Activated naive CD4-positive, alpha-beta T cell treated with anti-CD3 and anti-CD28 coated beads, Interleukin-2, amount 10 ng/mL, durations not matched to agents 7 days and 5 days (primary cell): ENCODE results near the gene SLC37A1.

Experiments
- CTCF ChIA-PET: fragments of 350-600 bp; sonication (Branson Sonifier 250); formaldehyde crosslinking; loops from one replicate; lab custom pipeline; 2021; ENCODE audit warnings: antibody characterized with exemption; lab: Charles Lee
- DNase-seq: peaks from one replicate; pipeline ENCODE4 v3.0.0-alpha.2; 2020
- H3K27ac Mint-ChIP-seq: one replicate; pipeline ENCODE4 v1.8.0; 2021; ENCODE audit warnings: mild to moderate bottlenecking, moderate library complexity, mixed read lengths
- H3K27me3 Mint-ChIP-seq: one replicate; pipeline ENCODE4 v1.8.0; 2021; ENCODE audit warnings: mild to moderate bottlenecking, mixed read lengths
- H3K36me3 Mint-ChIP-seq: one replicate; pipeline ENCODE4 v1.8.0; 2021; ENCODE audit warnings: mixed read lengths
- H3K4me1 Mint-ChIP-seq: one replicate; pipeline ENCODE4 v1.8.0; 2021; ENCODE audit warnings: mixed read lengths
- H3K4me3 Mint-ChIP-seq: one replicate; pipeline ENCODE4 v1.8.0; 2021; ENCODE audit warnings: mild to moderate bottlenecking, moderate library complexity, mixed read lengths
- H3K9me3 Mint-ChIP-seq: one replicate; pipeline ENCODE4 v1.8.0; 2021; ENCODE audit warnings: mixed read lengths

SLC37A1 gene

DNA sequence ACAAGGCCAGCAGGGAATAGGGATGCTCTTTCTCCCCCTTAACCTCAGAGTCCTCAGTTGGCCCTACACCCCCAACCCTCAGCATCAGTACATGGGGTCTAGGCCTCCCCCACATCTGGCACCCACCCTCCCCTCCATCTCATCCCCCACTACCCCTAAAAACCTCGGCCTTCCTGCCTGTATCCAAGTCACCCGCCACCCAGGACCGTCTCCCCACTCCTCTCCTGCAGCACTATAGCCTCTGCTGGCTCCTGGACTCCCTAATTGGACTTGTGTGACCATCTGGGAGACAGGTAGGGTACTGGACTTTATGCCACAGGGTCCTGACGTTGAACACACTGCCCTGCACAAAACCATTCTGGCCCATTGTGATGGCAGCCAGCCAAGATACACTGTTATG is 23.7 kb upstream of the SLC37A1 start:
- Mint-ChIP-seq H3K4me3 (no peak overlapping the region), H3K27me3 (peaks cover 75% of the 10 kb centered on the region)

DNA sequence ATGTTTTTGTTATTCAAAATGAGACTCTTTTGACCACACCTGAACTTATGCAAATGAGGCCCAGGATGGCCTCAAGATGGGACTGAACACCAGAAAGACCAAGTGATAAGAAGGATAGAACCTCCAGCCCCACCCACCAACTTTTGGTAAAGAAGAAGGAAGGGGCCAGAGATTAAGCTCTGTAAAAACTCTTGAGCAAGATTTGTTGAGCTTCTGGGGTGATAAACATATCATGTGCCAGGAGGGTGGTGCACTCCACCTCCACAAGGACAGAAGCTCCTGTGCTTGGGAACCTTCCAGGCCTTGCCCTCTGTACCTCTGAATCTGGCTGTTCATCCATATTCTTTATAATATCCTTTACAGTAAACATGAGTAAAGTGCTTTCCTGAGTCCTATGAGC is 22.9 kb upstream of the SLC37A1 start:
- DNase-seq: no peak
- H3K4me3 Mint-ChIP-seq: no peak overlapping the region
- CTCF ChIA-PET: interaction anchor here (0.9 to 1.5 kb wide), 2 partner anchors 17 to 181 kb away, joined by 3 to 4 read pairs; no protein-coding TSS in a partner anchor
- H3K36me3 Mint-ChIP-seq: no peaks in the 10 kb centered on the region
- peaks cover 76% of the 10 kb centered on the region for H3K27me3 Mint-ChIP-seq
- H3K27ac Mint-ChIP-seq: no peak overlapping the region
- peaks cover 17% of the 10 kb centered on the region for H3K4me1 Mint-ChIP-seq
- peaks cover 3% of the 10 kb centered on the region for H3K9me3 Mint-ChIP-seq

More for the DNA sequence above, 23.7 kb upstream of the SLC37A1 start:
- peaks cover 13% of the 10 kb centered on the region for H3K4me1 Mint-ChIP-seq
- H3K36me3 Mint-ChIP-seq: no peaks in the 10 kb centered on the region
- CTCF ChIA-PET: interaction anchor here (0.9 to 1.5 kb wide), 2 partner anchors 16 to 181 kb away, joined by 3 to 4 read pairs; no protein-coding TSS in a partner anchor
- no peak overlapping the region for H3K27ac Mint-ChIP-seq
- peaks cover 3% of the 10 kb centered on the region for H3K9me3 Mint-ChIP-seq
- no peak for DNase-seq

DNA sequence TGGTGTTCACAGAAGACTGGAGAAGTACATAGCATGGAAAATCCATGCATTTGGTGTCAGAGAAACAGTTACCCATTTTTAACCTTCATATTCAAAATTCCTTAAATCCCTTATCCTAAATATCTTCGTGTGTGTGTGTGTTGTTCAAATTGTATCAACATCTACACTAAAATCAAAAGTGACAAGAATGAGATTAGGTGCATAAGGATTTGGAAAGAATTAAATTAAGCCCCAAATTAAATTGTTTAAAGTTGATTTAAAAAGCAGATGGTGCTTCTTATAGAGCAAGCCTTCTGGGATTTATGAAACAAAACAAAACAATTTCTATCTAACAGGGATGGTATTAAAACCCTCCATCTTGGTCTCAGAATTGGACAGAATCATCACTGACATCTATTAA is 22.3 kb upstream of the SLC37A1 start:
- no peak for DNase-seq
- CTCF ChIA-PET: interaction anchor here (1.7 kb wide), 1 partner anchor 24 kb away, joined by 5 read pairs; no protein-coding TSS in a partner anchor
- no peaks in the 10 kb centered on the region for H3K36me3 Mint-ChIP-seq
- no peak overlapping the region for H3K4me3 Mint-ChIP-seq
- peaks cover 21% of the 10 kb centered on the region for H3K4me1 Mint-ChIP-seq
- no peak overlapping the region for H3K27ac Mint-ChIP-seq
- peaks cover 76% of the 10 kb centered on the region for H3K27me3 Mint-ChIP-seq
- H3K9me3 Mint-ChIP-seq: peaks cover 3% of the 10 kb centered on the region

GRCh38 chr21:42492201-42492600 is 21.5 kb upstream of the SLC37A1 start:
- no peak overlapping the region for H3K27ac Mint-ChIP-seq
- H3K27me3 Mint-ChIP-seq: peaks cover 72% of the 10 kb centered on the region
- CTCF ChIA-PET: interaction anchor here (1.7 kb wide), 1 partner anchor 25 kb away, joined by 5 read pairs; no protein-coding TSS in a partner anchor
- H3K4me1 Mint-ChIP-seq: peaks cover 28% of the 10 kb centered on the region
- no peak overlapping the region for H3K4me3 Mint-ChIP-seq
- no peaks in the 10 kb centered on the region for H3K36me3 Mint-ChIP-seq
- peaks cover 3% of the 10 kb centered on the region for H3K9me3 Mint-ChIP-seq
- DNase-seq: no peak

DNA sequence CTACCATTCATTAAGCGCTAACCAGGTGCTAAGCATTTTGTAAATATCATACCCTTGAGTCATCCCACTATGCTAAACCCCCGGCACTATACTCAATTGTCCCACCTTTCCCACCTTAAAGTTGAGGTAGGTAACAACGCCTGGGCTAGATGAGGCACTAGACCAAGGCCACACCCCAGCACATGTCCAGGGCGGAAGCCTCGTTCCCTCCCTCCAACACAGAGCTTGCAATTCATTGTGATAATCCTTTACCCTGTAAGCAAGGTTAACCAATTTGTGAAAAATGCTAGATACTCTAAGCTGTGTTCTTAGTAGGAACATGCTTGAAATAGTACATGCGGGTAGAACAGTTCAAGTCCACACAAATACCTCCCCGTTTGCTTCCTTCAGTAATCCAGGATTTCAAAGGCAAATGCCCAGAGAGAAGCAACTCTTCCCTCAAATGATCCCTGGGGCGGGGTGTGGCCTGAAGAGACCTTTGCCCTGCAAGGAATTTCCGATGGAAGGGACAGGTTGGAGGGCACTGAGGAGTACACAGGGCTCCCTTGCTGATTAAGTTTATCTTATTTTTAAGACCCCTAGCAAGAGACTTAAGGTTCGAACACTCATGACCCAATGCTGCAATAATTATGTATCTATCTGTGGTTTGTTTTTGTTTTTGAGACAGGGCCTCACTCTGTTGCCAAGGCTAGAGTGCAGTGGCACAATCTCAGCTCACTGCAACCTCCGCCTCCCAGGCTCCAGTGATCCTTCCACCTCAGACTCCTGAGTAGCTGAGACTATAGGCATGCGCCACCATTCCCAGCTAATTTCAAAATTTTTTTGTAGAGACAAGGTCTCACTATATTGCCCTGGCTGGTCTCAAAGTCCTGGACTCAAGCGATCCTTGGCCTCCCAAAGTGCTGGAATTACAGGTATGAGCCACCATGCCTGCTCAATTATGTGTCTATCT is 20.3 kb upstream of the SLC37A1 start:
- peaks cover 3% of the 10 kb centered on the region for H3K9me3 Mint-ChIP-seq
- CTCF ChIA-PET: interaction anchor here (1.3 kb wide), 1 partner anchor 26 kb away, joined by 3 read pairs; no protein-coding TSS in a partner anchor
- no peak overlapping the region for H3K4me3 Mint-ChIP-seq
- no peak overlapping the region for H3K27ac Mint-ChIP-seq
- peaks cover 64% of the 10 kb centered on the region for H3K27me3 Mint-ChIP-seq
- no peak for DNase-seq
- H3K4me1 Mint-ChIP-seq: peaks cover 28% of the 10 kb centered on the region
- no peaks in the 10 kb centered on the region for H3K36me3 Mint-ChIP-seq

GRCh38 chr21:42495027-42495426 is 18.6 kb upstream of the SLC37A1 start:
- H3K36me3 Mint-ChIP-seq: no peaks in the 10 kb centered on the region
- peaks cover 28% of the 10 kb centered on the region for H3K4me1 Mint-ChIP-seq
- CTCF ChIA-PET: no interaction called here
- no peak overlapping the region for H3K4me3 Mint-ChIP-seq
- DNase-seq: no peak
- peaks cover 59% of the 10 kb centered on the region for H3K27me3 Mint-ChIP-seq
- H3K9me3 Mint-ChIP-seq: no peaks in the 10 kb centered on the region
- H3K27ac Mint-ChIP-seq: no peak overlapping the region

GRCh38 chr21:42495765-42496119 is 17.9 kb upstream of the SLC37A1 start:
- Mint-ChIP-seq H3K4me3 (peak overlapping the region; percentile 72), H3K36me3 (no peaks in the 10 kb centered on the region), H3K9me3 (no peaks in the 10 kb centered on the region), H3K27me3 (peaks cover 56% of the 10 kb centered on the region), H3K27ac (no peak overlapping the region), H3K4me1 (peaks cover 28% of the 10 kb centered on the region)
- DNase-seq: no peak
- CTCF ChIA-PET: no interaction called here

- DNase-seq: peak; percentile 100
- Mint-ChIP-seq H3K4me1 (peaks cover 28% of the 10 kb centered on the region), H3K9me3 (no peaks in the 10 kb centered on the region), H3K27me3 (peaks cover 54% of the 10 kb centered on the region), H3K4me3 (peak within 1 kb of the TSS; percentile 72), H3K36me3 (no peaks in the 10 kb centered on the region), H3K27ac (peak within 1 kb of the TSS; percentile 31)
- CTCF ChIA-PET: no interaction called here
These were observed 17.4 kb upstream of the SLC37A1 start, which contains the start of gene RSPH1 for GRCh38 chr21:42496120-42496838. RSPH1 (minus strand) TSS chr21:42496224; CDS start chr21:42496186, 38 bp downstream.

DNA sequence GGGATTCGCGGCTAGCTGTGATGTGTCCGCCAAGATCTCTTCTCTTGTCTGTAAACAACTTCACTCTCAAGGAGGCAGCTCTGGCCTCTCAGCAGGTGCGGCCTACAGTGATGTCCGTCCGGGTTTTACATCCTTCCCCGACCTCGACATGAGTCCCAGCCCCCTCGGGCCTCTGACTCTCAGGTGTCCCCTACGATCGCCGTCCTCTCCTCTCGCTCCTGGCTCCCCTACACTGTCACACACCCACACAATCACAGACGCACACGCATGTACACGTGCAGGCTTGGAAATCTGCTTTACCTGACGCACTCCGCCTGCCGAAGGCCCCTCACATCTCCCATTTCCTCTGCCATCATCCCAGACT is 16.8 kb upstream of the SLC37A1 start:
- no peak for DNase-seq

GRCh38 chr21:42498012-42498411 is 15.6 kb upstream of the SLC37A1 start:
- peaks cover 53% of the 10 kb centered on the region for H3K27me3 Mint-ChIP-seq
- H3K4me1 Mint-ChIP-seq: peaks cover 15% of the 10 kb centered on the region
- no peaks in the 10 kb centered on the region for H3K9me3 Mint-ChIP-seq
- H3K4me3 Mint-ChIP-seq: no peak overlapping the region
- CTCF ChIA-PET: no interaction called here
- no peaks in the 10 kb centered on the region for H3K36me3 Mint-ChIP-seq
- no peak overlapping the region for H3K27ac Mint-ChIP-seq
- DNase-seq: no peak

More for the DNA sequence above, 16.8 kb upstream of the SLC37A1 start:
- no peaks in the 10 kb centered on the region for H3K9me3 Mint-ChIP-seq
- H3K36me3 Mint-ChIP-seq: no peaks in the 10 kb centered on the region
- H3K27ac Mint-ChIP-seq: peak overlapping the region; percentile 31
- H3K27me3 Mint-ChIP-seq: peaks cover 55% of the 10 kb centered on the region
- CTCF ChIA-PET: no interaction called here
- H3K4me3 Mint-ChIP-seq: peak overlapping the region; percentile 72
- H3K4me1 Mint-ChIP-seq: peaks cover 26% of the 10 kb centered on the region

- Mint-ChIP-seq H3K36me3 (no peaks in the 10 kb centered on the region), H3K4me1 (peaks cover 26% of the 10 kb centered on the region), H3K27me3 (peaks cover 44% of the 10 kb centered on the region), H3K4me3 (no peak overlapping the region), H3K9me3 (no peaks in the 10 kb centered on the region), H3K27ac (no peak overlapping the region)
- DNase-seq: no peak
- CTCF ChIA-PET: no interaction called here
These were observed 14.1 kb upstream of the SLC37A1 start for GRCh38 chr21:42499444-42500112.

- Mint-ChIP-seq H3K27ac (no peak overlapping the region), H3K27me3 (peaks cover 43% of the 10 kb centered on the region), H3K4me1 (peaks cover 26% of the 10 kb centered on the region), H3K9me3 (no peaks in the 10 kb centered on the region), H3K4me3 (no peak overlapping the region), H3K36me3 (no peaks in the 10 kb centered on the region)
- DNase-seq: no peak
- CTCF ChIA-PET: interaction anchor here (1.3 kb wide), 1 partner anchor 33 kb away, joined by 4 read pairs; no protein-coding TSS in a partner anchor
These were observed 13.4 kb upstream of the SLC37A1 start for GRCh38 chr21:42500225-42500624.

GRCh38 chr21:42500736-42501135 is 12.9 kb upstream of the SLC37A1 start:
- CTCF ChIA-PET: interaction anchor here (1.3 kb wide), 1 partner anchor 33 kb away, joined by 4 read pairs; no protein-coding TSS in a partner anchor
- peaks cover 41% of the 10 kb centered on the region for H3K27me3 Mint-ChIP-seq
- H3K4me1 Mint-ChIP-seq: peaks cover 22% of the 10 kb centered on the region
- no peak for DNase-seq
- H3K36me3 Mint-ChIP-seq: no peaks in the 10 kb centered on the region
- H3K9me3 Mint-ChIP-seq: no peaks in the 10 kb centered on the region
- no peak overlapping the region for H3K27ac Mint-ChIP-seq
- H3K4me3 Mint-ChIP-seq: no peak overlapping the region

DNA sequence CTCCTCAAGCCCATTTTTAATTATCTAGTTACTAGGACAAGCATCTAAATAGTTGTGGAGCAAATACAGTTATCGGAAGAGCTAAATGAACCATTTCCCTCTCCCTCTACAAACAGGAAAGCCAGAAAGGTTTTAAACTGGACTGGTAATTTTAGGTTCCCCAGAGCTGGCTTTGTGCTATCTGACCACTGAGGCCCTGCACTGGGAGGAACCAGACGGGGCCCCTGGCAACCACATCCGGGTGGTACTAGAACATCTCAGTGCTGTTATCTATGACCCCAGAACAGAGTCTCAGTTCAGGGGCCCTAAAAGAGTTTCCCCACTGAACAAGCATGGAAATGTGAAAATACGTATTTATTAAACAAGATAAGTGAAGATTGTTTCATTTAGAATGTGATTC is 9.9 kb upstream of the SLC37A1 start:
- Mint-ChIP-seq H3K27me3 (peaks cover 45% of the 10 kb centered on the region), H3K4me1 (peaks cover 11% of the 10 kb centered on the region), H3K27ac (no peak overlapping the region), H3K4me3 (no peak overlapping the region), H3K36me3 (no peaks in the 10 kb centered on the region), H3K9me3 (no peaks in the 10 kb centered on the region)
- CTCF ChIA-PET: no interaction called here
- DNase-seq: no peak
